Spleen (tissue), 7 donors: ENCODE data around the gene GSS.

ENCODE experiments used
- CTCF ChIP-seq, 11 experiments: fragments of 200-600 bp in 7 of 11; fragments of 450-650 bp in 4 of 11; sonication (generic) in 4 of 11; IDR thresholded peaks in 8 of 11; conservative IDR thresholded peaks in 3 of 11; 1 replicate in 7 of 11; 2 replicates in 4 of 11; pipeline versions ENCODE4 v1.4.0 to v1.8.0; 2016 to 2021; ENCODE audit warnings: antibody characterized with exemption in 11 of 11, inconsistent platforms in 4 of 11, mild to moderate bottlenecking in 1 of 11
- POLR2A ChIP-seq, 3 donors: fragments of 450-650 bp; IDR thresholded peaks; one replicate each; pipeline ENCODE4 v1.5.1; 2017; ENCODE audit warnings: antibody characterized with exemption in 3 of 3, mild to moderate bottlenecking in 1 of 3
- donor health status: DM: no; HTN: no; CAD: no; lungs with moderate emphysema.
- donor health status: DM: no; HTN: no; CAD: no.
- donor health status: DM: no; HTN: no; CAD: no.

- no peak for TF ChIP-seq CTCF (IDR thresholded peaks at IDR 0.05 in 8 of 11, conservative IDR thresholded peaks at IDR 0.05 in 3 of 11)
- no peak for TF ChIP-seq POLR2A (IDR thresholded peaks at IDR 0.05)
Measured at GRCh38 chr20:34894723-34895122, 60.9 kb downstream of the GSS start.
